Calu3 (cell line): Measurements from ENCODE around the gene ATP5PB. TPM values are rescaled to one million over a fixed set of nuclear protein-coding genes. Genes with fewer than 3 reads are reported as not detected.

Source experiments
- BruUV-seq: library from RNA; stranded (reverse); fragments of 400-500 nt; replicated peaks from 2 replicates; lab custom pipeline; 2021; lab: Mats Ljungman, UMichigan
- CTCF ChIA-PET: fragments of 300-600 bp; sonication (Branson Sonifier 250); formaldehyde crosslinking; loops from one replicate; lab custom pipeline; 2022; ENCODE audit warnings: antibody characterized with exemption; lab: Charles Lee
- DNase-seq: peaks from one replicate; pipeline ENCODE4 v3.0.0; 2022
- H3K27ac Mint-ChIP-seq: one replicate; pipeline ENCODE4 v1.8.0; 2022; ENCODE audit warnings: mixed read lengths; ENCODE audit not compliant: unreplicated experiment
- H3K27me3 Mint-ChIP-seq: one replicate; pipeline ENCODE4 v1.8.0; 2022; ENCODE audit warnings: mixed read lengths; ENCODE audit not compliant: unreplicated experiment
- H3K36me3 Mint-ChIP-seq: one replicate; pipeline ENCODE4 v1.8.0; 2022; ENCODE audit warnings: mild to moderate bottlenecking, moderate library complexity, mixed read lengths; ENCODE audit not compliant: insufficient read depth, unreplicated experiment
- H3K4me1 Mint-ChIP-seq: one replicate; pipeline ENCODE4 v1.8.0; 2022; ENCODE audit warnings: mild to moderate bottlenecking, low read depth, mixed read lengths; ENCODE audit not compliant: unreplicated experiment
- H3K4me3 Mint-ChIP-seq: one replicate; pipeline ENCODE4 v1.8.0; 2022; ENCODE audit warnings: mild to moderate bottlenecking, low read depth, moderate library complexity, mixed read lengths; ENCODE audit not compliant: unreplicated experiment
- H3K9me3 Mint-ChIP-seq: one replicate; pipeline ENCODE4 v1.8.0; 2022; ENCODE audit warnings: low read depth, mixed read lengths; ENCODE audit not compliant: unreplicated experiment
- CTCF ChIP-seq: fragments of 200-600 bp; IDR thresholded peaks from one replicate; pipeline ENCODE4 v1.8.0; 2022; ENCODE audit warnings: antibody characterized with exemption; ENCODE audit not compliant: unreplicated experiment
- intact Hi-C: fragments of 100-400 bp; cut with micrococcal nuclease; formaldehyde crosslinking; loops from one replicate; pipeline ENCODE4 v1.10.0; 2022; ENCODE audit not compliant: unreplicated experiment
- total RNA-seq: library from RNA; stranded (reverse); gene quantifications from 2 replicates; pipeline ENCODE4 v1.2.3, GENCODE V29; 2022

The ATP5PB gene
- total RNA-seq, 1 experiment from 2014 or later, result 157 TPM

- no peaks in the 10 kb centered on the region for H3K9me3 Mint-ChIP-seq
- no peak overlapping the region for H3K27ac Mint-ChIP-seq
- H3K4me3 Mint-ChIP-seq, result no peak overlapping the region
- BruUV-seq, result no TSS peak
- H3K27me3 Mint-ChIP-seq, result peaks cover 25% of the 10 kb centered on the region
- intact Hi-C loops, result no loop called here
- DNase-seq, result no peak
- no peak for TF ChIP-seq CTCF
- no peaks in the 10 kb centered on the region for H3K36me3 Mint-ChIP-seq
- H3K4me1 Mint-ChIP-seq, result no peaks in the 10 kb centered on the region
- CTCF ChIA-PET, result no interaction called here
Measured at GRCh38 chr1:111488669-111489068, 39.4 kb downstream of the ATP5PB start.

- intact Hi-C loops, result no loop called here
- no TSS peak for BruUV-seq
- Mint-ChIP-seq H3K4me1 (no peaks in the 10 kb centered on the region), H3K36me3 (no peaks in the 10 kb centered on the region), H3K4me3 (no peak overlapping the region), H3K27me3 (peaks cover 34% of the 10 kb centered on the region), H3K27ac (no peak overlapping the region), H3K9me3 (no peaks in the 10 kb centered on the region)
- DNase-seq, result no peak
- no peak for TF ChIP-seq CTCF
- CTCF ChIA-PET, result interaction anchor here (0.9 kb wide), 1 partner anchor 8 kb away, joined by 3 read pairs; no protein-coding TSS in a partner anchor
Measured at GRCh38 chr1:111489604-111490003, 40.3 kb downstream of the ATP5PB start.

DNA sequence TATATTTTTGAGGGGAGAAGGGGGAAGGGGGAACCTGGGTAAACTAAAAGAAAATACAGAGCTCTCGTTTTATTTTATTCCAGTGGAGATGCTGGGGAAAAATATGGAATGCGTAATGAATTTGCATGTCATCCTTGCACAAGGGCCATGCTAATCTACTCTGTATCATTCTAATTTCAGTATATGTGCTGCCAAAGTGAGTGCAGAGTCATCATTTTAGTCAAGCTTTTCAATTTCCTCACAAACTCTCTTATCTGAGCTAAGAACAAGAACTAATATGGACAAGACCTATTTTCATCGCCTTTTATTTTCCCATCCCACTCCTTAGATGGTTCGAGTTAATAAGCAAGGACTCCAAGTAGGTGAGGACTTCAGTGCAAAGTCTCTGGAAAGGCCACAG lies 41.0 kb downstream of the ATP5PB start:
- BruUV-seq, result no TSS peak
- CTCF ChIA-PET, result interaction anchor here (0.9 kb wide), 1 partner anchor 8 kb away, joined by 3 read pairs; no protein-coding TSS in a partner anchor
- intact Hi-C loops, result no loop called here
- Mint-ChIP-seq H3K4me3 (no peak overlapping the region), H3K27ac (no peak overlapping the region), H3K36me3 (no peaks in the 10 kb centered on the region), H3K27me3 (peaks cover 40% of the 10 kb centered on the region), H3K9me3 (no peaks in the 10 kb centered on the region), H3K4me1 (no peaks in the 10 kb centered on the region)
- TF ChIP-seq CTCF, result no peak
- no peak for DNase-seq

GRCh38 chr1:111491070-111491469 lies 41.8 kb downstream of the ATP5PB start:
- Mint-ChIP-seq H3K27ac (no peak overlapping the region), H3K27me3 (peaks cover 49% of the 10 kb centered on the region), H3K36me3 (no peaks in the 10 kb centered on the region), H3K9me3 (no peaks in the 10 kb centered on the region), H3K4me3 (no peak overlapping the region), H3K4me1 (no peaks in the 10 kb centered on the region)
- CTCF ChIA-PET, result no interaction called here
- intact Hi-C loops, result no loop called here
- BruUV-seq, result no TSS peak
- no peak for DNase-seq
- TF ChIP-seq CTCF, result no peak
